GM06990 (cell line): ENCODE measurements around the gene RNPEP.

ENCODE experiments used
- DNase-seq: peaks from one replicate; pipeline ENCODE4 v3.0.0-alpha.2; 2011; ENCODE audit not compliant: insufficient read length; ENCODE audit errors: extremely low read depth
- H3K27me3 ChIP-seq: replicated peaks from 2 replicates; pipeline ENCODE4 v1.6.0; 2011; ENCODE audit warnings: low read length; ENCODE audit not compliant: control insufficient read depth, insufficient read depth
- H3K36me3 ChIP-seq: 2 replicates; pipeline ENCODE4 v1.5.1; 2011; ENCODE audit warnings: low read length; ENCODE audit not compliant: control insufficient read depth, insufficient read depth
- H3K4me3 ChIP-seq: replicated peaks from 2 replicates; pipeline ENCODE4 v1.5.1; 2011; ENCODE audit warnings: low read depth, mild to moderate bottlenecking, control low read depth, low read length
- CTCF ChIP-seq: IDR thresholded peaks from 2 replicates; pipeline ENCODE4 v1.5.1; 2011; ENCODE audit warnings: low read length, control low read depth, mild to moderate bottlenecking, inconsistent platforms; ENCODE audit not compliant: insufficient read depth, poor library complexity, severe bottlenecking

The RNPEP gene

GRCh38 chr1:201999625-202000238, 17.3 kb downstream of the RNPEP start:
- peaks cover 33% of the 10 kb centered on the region for H3K36me3 ChIP-seq

GRCh38 chr1:202002507-202002906, 20.1 kb downstream of the RNPEP start:
- Histone ChIP-seq H3K36me3 (peaks cover 23% of the 10 kb centered on the region), H3K4me3 (no peak overlapping the region), H3K27me3 (no peaks in the 10 kb centered on the region)
- DNase-seq, result no peak
- TF ChIP-seq CTCF, result no peak

More at GRCh38 chr1:201999625-202000238, 17.3 kb downstream of the RNPEP start:
- no peak overlapping the region for H3K4me3 ChIP-seq
- DNase-seq, result no peak
- peak; percentile 74 for TF ChIP-seq CTCF
- no peaks in the 10 kb centered on the region for H3K27me3 ChIP-seq

- H3K4me3 ChIP-seq, result no peak overlapping the region
- DNase-seq, result no peak
- TF ChIP-seq CTCF, result no peak
- H3K36me3 ChIP-seq, result peaks cover 23% of the 10 kb centered on the region
- H3K27me3 ChIP-seq, result no peaks in the 10 kb centered on the region
These were observed 22.3 kb downstream of the RNPEP start for GRCh38 chr1:202004711-202005110.

- no peak overlapping the region for H3K4me3 ChIP-seq
- no peak for DNase-seq
- no peaks in the 10 kb centered on the region for H3K27me3 ChIP-seq
- H3K36me3 ChIP-seq, result peaks cover 18% of the 10 kb centered on the region
- TF ChIP-seq CTCF, result no peak
These were observed 23.5 kb downstream of the RNPEP start for GRCh38 chr1:202005958-202006357.

GRCh38 chr1:202007304-202007703, 24.9 kb downstream of the RNPEP start:
- peaks cover 11% of the 10 kb centered on the region for H3K36me3 ChIP-seq
- TF ChIP-seq CTCF, result no peak
- no peaks in the 10 kb centered on the region for H3K27me3 ChIP-seq
- no peak overlapping the region for H3K4me3 ChIP-seq
- DNase-seq, result no peak
